HG03354 (cell line): ENCODE measurements around the gene TCL1B.

Experiments
- ATAC-seq: cut with Tn5 transposase; IDR thresholded peaks from one replicate; pipeline ENCODE4 v1.9.1; 2021; ENCODE audit warnings: mild to moderate bottlenecking; ENCODE audit not compliant: unreplicated experiment, poor library complexity, severe bottlenecking

Gene TCL1B

GRCh38 chr14:95741781-95742180 is 55.6 kb downstream of the TCL1B start:
- ATAC-seq = no peak
